HFF-Myc (cell line): Measurements from ENCODE around the gene HINT3.
A peak's percentile ranks its signal among the peaks of the same experiment; 100 is the strongest.

Source experiments
- DNase-seq: peaks from one replicate; pipeline ENCODE4 v3.0.0-alpha.2; 2011; ENCODE audit warnings: low read depth; ENCODE audit errors: extremely low read depth
- H3K4me3 ChIP-seq: replicated peaks from 2 replicates; pipeline ENCODE4 v1.5.1; 2011; ENCODE audit warnings: low read depth, mild to moderate bottlenecking, control low read depth, low read length
- TF ChIP-seq, protein P1 (sequence below): IDR thresholded peaks from 2 replicates; pipeline ENCODE4 v1.5.1; 2012; ENCODE audit warnings: mild to moderate bottlenecking, low read depth, low read length, control low read depth; ENCODE audit errors: missing control alignments

HINT3 gene

DNA sequence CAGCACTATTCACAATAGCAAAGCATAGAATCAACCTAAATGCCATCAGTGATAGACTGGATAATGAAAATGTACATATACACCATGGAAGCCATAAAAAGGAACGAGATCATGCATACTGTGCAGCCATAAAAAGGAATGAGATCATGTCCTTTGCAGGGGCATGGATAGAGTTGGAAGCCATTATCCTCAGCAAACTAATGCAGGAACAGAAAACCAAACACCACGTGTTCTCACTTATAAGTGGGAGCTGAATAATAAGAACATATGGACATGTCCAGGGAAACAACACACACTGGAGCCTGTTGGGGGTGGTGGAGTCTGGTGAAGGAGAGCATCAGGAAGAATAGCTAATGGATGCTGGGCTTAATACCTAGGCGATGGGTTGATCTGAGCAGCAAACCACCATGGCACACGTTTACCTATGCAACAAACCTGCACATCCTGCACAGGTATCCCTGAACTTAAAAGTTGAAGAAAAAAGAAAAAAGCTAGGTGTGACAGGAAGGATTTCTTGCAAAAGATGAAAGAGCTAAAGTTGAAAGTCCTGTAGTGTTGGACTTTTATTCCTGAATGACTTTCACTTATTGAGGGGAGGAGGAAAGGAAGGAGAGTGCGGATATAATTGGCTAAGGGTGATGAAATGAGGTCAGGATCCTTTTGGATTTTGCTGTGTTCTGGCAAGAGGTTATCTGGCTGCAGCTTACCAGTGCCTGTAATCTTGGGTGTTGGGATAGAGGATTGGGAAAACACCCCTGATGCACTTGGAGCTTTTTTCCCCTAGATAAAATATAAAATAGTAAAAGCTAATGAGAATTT lies 38.3 kb downstream of the HINT3 start:
- TF ChIP-seq, protein P1, sequence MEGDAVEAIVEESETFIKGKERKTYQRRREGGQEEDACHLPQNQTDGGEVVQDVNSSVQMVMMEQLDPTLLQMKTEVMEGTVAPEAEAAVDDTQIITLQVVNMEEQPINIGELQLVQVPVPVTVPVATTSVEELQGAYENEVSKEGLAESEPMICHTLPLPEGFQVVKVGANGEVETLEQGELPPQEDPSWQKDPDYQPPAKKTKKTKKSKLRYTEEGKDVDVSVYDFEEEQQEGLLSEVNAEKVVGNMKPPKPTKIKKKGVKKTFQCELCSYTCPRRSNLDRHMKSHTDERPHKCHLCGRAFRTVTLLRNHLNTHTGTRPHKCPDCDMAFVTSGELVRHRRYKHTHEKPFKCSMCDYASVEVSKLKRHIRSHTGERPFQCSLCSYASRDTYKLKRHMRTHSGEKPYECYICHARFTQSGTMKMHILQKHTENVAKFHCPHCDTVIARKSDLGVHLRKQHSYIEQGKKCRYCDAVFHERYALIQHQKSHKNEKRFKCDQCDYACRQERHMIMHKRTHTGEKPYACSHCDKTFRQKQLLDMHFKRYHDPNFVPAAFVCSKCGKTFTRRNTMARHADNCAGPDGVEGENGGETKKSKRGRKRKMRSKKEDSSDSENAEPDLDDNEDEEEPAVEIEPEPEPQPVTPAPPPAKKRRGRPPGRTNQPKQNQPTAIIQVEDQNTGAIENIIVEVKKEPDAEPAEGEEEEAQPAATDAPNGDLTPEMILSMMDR = no peak
- H3K4me3 ChIP-seq = no peak overlapping the region
- DNase-seq = no peak

DNA sequence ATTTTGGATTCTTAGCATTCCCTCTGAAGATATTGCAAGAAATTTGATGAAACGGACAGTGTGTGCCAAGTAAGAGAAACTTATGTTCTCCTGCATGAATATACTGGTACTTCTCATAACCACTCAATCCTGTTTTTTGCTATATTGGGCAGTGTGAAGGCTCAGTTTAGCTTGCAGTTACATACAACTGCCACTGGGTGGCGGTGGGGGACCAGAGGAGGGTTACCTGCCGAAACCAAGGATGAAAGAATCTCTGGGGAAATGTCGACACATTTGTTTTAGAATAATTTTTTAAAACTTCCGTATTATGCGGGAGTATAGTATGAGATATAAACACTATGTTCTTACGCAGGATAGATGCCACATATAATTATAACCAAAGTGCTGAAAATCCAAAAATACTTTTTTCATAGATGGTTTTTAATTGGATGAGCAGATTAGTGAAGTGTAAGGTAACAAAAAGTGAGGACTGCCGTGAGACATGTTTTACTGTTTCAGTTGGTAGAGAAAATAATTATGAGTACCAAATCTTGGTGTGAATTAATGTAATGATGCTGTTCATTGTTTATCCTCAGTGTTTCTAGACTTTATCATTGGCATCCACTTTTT lies 39.5 kb downstream of the HINT3 start:
- no peak overlapping the region for H3K4me3 ChIP-seq
- TF ChIP-seq, protein P1 = peak; percentile 97
- DNase-seq = no peak

DNA sequence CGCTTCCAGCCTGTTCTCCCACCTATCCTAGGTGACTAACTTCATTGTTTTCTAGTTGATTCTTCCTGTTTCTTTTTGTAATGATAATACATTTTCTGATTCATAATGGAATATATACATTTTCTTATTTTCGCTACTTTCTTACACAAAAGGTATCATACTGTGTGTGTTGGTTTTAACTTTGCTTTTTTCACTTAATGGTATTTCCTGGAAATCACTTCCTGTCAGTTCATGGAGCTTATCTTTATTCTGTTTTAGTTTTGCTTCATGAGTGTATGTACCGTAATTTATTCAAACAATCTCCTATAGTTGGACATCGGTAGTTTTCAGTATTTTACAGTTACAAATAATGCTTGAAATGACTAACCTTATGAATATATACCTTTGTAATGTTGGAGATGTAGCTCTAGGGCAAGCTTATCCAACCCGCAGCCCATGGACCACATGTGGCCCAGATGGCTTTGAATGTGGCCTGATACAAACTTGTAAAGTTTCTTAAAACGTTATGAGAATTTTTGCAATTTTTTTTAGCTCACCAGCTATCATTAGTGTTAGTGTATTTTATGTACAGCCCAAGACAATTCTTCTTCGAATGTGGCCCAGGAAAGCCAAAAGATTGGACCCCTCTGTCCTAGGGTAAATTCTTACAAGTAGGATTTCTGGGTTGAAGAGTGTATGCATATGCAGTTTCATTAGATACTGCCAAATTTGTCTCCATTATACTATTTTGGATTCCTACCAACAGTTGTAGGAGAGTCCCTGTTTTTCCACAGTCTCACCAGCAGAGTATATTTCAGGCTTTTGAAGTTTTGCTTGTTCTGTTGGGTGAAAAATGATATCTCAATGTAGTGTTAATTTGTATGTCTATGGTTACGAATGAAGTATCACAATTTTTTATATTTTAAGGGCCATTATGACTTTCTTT lies 46.4 kb downstream of the HINT3 start:
- TF ChIP-seq, protein P1 = no peak
- no peak for DNase-seq
- no peak overlapping the region for H3K4me3 ChIP-seq

DNA sequence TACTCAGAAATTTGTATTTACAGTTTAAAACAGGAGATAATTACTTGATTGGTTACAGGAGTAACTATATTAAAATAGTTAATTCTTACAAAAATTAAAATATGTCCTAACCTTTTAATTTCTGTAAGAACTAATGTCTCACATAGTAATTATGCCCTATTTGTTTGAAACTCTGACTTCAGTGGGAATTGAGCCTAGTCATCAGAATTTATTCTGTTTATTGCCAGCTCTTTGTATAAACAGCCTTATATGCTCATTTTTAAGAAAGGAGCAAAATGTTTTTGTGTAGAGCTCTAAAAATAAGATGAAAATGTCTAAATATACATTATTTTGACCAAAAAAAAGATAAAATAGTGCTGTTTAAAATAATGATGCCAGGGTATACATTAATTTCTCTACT lies 51.2 kb downstream of the HINT3 start:
- DNase-seq = no peak
- H3K4me3 ChIP-seq = no peak overlapping the region
- TF ChIP-seq, protein P1 = no peak

DNA sequence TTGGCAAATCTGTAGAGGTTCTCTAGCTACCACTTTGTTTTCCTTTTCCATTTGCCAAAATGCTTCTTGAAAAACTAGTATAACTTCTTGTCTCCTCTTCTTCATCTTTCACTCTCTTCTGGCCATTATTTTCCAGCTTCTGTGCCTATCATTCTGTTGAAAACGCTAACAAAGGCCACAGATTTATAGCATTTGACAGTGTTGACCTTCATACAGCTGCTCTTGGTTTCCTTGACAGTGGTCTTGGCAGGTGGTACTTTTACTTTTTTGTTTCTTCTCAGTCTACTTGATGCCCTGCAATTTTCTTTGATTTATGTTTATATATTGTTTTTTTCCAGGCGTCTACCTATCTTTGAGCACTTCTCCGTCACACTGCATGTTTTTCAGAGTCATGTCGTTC lies 53.5 kb downstream of the HINT3 start:
- H3K4me3 ChIP-seq = no peak overlapping the region
- no peak for DNase-seq
- TF ChIP-seq, protein P1 = no peak

DNA sequence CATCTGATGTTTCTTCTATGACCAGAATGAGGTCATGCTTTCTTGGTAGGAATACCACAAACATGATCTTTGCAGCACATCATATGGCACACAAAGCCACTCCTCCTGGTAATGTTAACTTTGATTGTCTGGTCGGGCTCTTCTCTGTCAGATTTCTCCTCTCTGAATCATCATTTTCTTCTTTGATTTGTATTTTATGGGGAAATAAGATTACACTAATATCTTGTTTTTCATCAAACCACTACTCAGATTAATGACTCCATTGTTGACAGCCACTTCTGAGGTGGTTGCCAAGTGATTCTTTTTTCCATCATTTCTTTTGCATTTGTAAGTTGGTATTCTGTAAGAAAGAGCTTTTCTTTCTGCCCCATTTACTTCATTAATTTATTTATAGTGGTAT lies 59.3 kb downstream of the HINT3 start:
- TF ChIP-seq, protein P1 = no peak
- no peak for DNase-seq
- H3K4me3 ChIP-seq = no peak overlapping the region
